Stimulated activated CD4-positive, alpha-beta T cell treated with anti-CD3 and anti-CD28 coated beads, Interleukin-15, amount 100 ng/mL, for 24 hours (primary cell): Measurements from ENCODE around the gene MRPS18B.
A peak's percentile ranks its signal among the peaks of the same experiment; 100 is the strongest.

ENCODE experiments used
- DNase-seq: peaks from one replicate; pipeline ENCODE4 v3.0.0-alpha.2; 2020

The MRPS18B gene

DNA sequence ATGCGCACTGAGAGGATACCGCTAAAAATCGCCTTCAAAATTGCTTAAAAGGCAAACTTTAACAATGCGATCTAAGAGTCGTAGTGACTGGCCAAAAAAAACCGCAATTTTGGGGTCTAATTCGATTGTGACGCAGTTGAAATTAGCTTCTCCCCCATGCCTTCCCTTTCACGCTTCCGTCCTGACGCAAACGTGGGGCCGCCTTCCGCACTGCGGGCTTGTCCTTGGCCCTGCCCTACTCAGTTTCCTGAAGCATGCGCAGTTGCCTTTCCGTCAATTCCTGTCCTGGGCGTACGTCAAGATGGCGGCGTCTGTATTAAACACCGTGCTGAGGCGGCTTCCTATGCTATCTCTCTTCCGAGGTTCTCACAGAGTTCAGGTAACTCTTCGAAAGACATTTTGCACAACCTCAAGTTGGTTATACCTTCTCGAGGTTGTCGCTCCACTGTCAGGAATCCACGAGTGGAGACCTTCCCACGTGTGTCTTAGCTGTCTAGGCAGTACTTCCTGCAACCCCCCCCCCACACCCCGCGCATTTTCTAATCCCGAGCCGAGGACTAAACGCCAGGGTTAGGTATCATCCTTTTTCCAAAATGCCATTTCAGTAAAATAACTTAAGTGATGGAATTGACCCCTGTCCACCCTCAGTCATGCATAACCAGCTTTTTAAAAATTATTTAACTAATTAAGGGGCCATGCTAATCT lies at the start of gene MRPS18B:
TSS of gene MRPS18B (plus strand) at position 276 of the 705 bp plus-strand sequence. CDS start at position 302, 26 bp downstream.
- peak; percentile 98 for DNase-seq

DNA sequence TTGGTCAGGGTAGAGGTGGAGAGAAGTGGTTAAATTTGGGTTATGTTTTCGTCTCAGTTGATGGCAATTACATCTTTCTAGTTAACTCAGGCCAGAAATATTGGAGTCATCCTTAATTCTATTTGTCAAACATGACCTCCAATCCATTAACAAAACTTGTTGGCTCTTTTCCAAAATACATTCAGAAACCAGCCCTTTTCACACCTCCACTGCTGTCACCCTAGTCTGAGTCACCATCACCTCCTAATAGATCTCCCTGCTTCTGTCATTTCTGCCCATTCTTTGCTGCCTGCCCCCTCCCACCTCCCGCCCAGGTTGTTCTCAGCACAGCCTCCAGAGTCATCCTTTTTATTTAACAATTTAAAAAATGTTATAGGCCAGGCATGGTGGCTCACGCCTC lies 49.4 kb upstream of the MRPS18B start:
- peak; percentile 68 for DNase-seq

DNA sequence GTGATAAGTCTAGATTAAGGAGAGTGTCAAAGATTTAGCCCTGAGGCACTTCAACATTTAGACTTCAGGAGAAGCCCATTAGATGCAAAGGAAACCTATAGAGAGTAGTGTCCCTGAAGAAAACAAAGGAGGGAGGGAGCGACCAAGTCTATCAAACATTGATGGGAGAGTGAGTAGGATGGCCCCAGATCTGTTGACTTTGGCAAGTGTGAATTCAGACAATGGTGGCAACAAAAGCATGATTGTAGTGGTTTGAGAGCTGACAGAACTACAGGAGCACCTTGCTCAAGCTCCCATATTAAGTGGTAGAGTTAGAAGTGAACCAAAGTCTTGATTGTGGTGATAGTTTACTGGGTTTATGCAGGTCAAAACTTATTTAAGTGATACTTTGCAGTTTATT lies 47.4 kb upstream of the MRPS18B start:
- no peak for DNase-seq

DNA sequence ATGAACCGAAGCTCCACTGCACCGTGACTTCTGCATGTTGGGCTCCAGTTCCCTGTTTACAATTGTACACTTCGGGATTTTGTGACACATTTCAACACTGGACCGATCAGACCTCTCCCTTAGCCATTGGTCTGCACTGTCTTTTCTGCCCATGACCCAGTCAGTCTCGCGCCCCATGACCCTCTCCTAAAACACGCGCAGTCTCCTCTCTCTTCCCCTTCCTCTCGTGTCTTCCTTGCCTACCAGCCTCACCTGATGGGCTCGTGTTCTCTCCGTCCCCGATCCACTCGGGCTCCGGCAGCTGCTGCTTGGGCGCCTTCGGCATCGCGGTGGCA lies 46.9 kb upstream of the MRPS18B start:
- no peak for DNase-seq

DNA sequence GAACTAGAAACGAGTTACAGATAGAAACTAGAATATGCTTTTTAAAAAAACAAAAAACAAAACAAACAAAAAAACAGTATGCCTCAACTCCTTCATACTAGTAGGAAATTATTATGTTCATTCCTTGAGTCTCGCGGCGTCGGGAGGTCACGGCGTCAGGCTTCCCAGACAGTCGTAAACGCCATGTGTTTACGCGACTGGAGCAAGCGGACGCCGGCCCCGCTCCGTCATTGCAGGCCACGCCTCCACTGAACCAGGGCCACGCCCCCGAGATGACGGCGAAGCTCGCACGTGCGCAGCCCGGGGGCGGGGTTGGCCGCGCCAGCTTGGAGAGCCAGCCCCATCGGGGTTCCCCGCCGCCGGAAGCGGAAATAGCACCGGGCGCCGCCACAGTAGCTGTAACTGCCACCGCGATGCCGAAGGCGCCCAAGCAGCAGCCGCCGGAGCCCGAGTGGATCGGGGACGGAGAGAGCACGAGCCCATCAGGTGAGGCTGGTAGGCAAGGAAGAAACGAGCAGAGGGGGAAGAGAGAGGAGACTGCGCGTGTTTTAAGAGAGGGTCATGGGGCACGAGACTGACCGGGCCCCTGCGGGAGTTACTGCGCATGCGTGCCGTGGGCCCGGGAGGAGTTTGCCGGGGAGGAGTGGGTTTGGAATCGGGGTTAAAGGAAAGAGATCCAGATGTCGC lies 46.4 kb upstream of the MRPS18B start, which contains the start of gene ABCF1:
TSS of gene ABCF1 (plus strand) at position 368 of the 687 bp plus-strand sequence. CDS start at position 414, 46 bp downstream.
- peak; percentile 99 for DNase-seq

DNA sequence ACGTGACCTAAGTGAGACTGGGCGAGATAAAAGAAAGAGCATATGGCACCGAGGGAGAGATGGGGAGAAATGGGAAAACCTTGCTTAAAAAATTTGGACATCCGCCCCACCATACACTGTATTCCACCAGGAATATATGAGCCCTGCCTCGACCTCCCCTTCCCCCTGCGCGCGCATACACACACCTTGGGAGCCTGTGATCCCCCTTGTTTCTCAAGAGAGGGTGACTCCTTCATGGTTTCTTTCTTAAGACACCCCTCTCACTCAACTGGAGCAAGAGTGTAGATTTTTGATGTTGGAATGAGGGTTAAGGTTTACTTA lies 45.9 kb upstream of the MRPS18B start:
- DNase-seq, result no peak

DNA sequence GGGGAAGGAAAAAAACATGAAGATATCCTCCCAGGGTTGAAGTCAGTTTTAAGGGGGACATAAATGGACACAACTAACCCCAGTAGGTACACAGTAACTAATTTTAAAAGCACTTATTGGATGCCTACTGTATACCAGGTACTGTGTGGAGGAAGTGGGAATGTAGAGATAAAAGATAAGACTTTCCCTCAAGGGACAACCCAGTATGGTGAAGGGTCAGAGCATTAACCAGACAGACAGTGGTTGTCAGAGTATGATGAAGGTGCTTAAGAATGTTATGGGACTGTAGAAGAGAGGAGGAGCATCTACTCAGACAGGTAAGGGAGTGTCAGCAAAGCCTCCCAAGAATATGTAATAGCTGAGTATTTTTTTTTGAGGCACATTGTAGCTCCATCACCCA lies 45.5 kb upstream of the MRPS18B start:
- DNase-seq, result no peak

- no peak for DNase-seq
Observed at GRCh38 chr6:30573113-30573512, 44.5 kb upstream of the MRPS18B start.

DNA sequence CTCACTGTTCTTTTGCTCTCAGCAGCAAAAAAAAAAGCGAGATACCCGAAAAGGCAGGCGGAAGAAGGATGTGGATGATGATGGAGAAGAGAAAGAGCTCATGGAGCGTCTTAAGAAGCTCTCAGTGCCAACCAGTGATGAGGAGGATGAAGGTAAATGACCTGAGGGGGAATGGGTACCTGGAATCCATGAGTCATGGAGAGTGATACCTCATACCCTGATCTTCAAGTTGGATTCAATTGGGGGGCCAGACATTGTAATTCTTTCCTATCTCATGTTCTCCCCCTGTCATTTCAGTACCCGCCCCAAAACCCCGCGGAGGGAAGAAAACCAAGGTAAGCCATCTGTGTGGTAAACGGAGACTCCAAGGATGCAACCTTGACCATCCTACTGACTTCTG lies 39.6 kb upstream of the MRPS18B start:
- no peak for DNase-seq

DNA sequence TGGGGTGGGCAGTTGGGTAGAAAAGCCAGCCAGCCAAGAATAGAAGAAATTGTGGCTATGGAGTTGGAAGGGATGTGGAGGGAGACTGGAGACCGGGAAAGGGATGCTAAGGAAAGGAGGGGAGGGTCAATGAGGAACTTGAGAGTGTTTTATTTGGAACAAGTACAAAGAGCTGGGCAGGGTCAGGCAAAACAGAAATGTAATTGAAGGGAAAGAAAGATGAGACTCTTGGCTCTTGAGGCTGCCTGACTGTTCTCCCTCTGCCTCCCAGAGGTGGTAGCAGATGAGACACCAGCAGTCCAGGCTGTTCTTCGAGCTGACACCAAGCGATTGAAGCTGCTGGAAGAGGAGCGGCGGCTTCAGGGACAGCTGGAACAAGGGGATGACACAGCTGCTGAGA lies 33.7 kb upstream of the MRPS18B start:
- no peak for DNase-seq

DNA sequence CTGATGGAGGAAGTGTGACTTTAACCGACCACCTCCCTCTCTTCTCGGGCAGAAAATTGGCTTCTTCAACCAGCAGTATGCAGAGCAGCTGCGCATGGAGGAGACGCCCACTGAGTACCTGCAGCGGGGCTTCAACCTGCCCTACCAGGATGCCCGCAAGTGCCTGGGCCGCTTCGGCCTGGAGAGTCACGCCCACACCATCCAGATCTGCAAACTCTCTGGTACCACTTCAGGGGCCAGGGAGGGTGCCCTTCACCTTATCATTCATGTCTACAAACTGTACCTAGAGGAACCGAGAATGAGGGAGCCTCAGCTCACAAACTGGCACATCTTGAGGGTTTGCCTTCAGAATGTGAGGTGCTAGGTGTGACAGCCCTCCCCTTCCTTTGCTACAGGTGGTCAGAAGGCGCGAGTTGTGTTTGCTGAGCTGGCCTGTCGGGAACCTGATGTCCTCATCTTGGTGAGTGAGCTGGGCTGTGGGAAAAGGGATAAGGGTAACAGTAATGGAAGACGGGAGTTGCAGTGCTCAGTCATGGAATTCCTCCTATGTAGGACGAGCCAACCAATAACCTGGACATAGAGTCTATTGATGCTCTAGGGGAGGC lies 27.8 kb upstream of the MRPS18B start:
- DNase-seq, result no peak

DNA sequence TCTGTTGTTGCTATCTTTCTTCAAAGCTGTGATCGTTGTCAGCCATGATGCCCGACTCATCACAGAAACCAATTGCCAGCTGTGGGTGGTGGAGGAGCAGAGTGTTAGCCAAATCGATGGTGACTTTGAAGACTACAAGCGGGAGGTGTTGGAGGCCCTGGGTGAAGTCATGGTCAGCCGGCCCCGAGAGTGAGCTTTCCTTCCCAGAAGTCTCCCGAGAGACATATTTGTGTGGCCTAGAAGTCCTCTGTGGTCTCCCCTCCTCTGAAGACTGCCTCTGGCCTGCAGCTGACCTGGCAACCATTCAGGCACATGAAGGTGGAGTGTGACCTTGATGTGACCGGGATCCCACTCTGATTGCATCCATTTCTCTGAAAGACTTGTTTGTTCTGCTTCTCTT lies 27.1 kb upstream of the MRPS18B start:
- no peak for DNase-seq

DNA sequence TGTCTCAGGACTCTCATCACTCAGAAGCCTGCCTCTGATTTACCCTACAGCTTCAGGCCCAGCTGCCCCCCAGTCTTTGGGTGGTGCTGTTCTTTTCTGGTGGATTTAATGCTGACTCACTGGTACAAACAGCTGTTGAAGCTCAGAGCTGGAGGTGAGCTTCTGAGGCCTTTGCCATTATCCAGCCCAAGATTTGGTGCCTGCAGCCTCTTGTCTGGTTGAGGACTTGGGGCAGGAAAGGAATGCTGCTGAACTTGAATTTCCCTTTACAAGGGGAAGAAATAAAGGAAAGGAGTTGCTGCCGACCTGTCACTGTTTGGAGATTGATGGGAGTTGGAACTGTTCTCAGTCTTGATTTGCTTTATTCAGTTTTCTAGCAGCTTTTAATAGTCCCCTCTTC lies 26.6 kb upstream of the MRPS18B start:
- no peak for DNase-seq

- no peak for DNase-seq
Observed at GRCh38 chr6:30592287-30592686, 25.4 kb upstream of the MRPS18B start.

GRCh38 chr6:30597315-30598144 lies 20.1 kb upstream of the MRPS18B start:
- DNase-seq, result peak; percentile 87

DNA sequence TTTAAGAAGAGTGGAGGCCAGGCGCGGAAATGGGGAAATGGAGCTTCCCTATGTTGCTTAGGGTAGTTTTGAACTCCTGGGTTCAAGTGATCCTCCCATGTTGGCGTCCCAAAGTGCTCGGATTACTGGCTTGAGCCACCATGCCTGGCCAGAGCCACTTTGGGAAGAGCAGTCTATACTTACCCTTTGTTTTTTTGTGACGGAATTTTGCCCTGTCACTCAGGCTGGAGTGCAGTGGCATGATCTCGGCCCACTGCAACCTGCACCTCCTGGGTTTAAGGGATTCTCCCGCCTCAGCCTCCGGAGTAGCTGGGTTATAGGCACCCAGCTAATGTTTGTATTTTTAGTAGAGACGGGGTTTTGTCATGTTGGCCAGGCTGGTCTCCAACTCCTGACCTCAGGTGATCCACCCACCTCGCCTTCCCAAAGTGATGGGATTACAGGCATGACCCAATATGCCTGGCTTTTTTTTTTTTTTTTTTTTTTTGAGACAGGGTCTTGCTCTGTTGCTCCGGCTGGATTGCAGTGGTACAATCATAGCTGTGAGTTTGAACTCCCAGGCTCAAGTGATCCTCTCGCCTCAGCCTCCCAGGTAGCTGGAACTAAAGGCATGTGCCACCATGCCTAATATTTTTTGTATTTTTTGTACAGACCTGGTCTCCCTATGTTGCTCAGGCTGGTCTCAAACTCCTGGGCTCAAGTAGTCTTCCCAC lies 18.6 kb upstream of the MRPS18B start:
- DNase-seq, result no peak

- DNase-seq, result no peak
Observed at GRCh38 chr6:30599625-30600324, 17.9 kb upstream of the MRPS18B start.

GRCh38 chr6:30600451-30600961 lies 17.1 kb upstream of the MRPS18B start:
- no peak for DNase-seq

GRCh38 chr6:30601436-30601814 lies 16.2 kb upstream of the MRPS18B start:
- no peak for DNase-seq

- no peak for DNase-seq
Observed at GRCh38 chr6:30601815-30602641, 15.6 kb upstream of the MRPS18B start.

- no peak for DNase-seq
Observed at GRCh38 chr6:30603961-30604360, 13.7 kb upstream of the MRPS18B start.
